Stimulated activated CD8-positive, alpha-beta memory T cell treated with anti-CD3 and anti-CD28 coated beads, Interleukin-12 subunit alpha, Interleukin-12 subunit beta, amount 100 ng/mL, for 1 hour (primary cell): ENCODE data around the gene STARD10.

ENCODE experiments used
- DNase-seq: peaks from one replicate; pipeline ENCODE4 v3.0.0-alpha.2; 2020; ENCODE audit warnings: low read depth

The STARD10 gene

DNA sequence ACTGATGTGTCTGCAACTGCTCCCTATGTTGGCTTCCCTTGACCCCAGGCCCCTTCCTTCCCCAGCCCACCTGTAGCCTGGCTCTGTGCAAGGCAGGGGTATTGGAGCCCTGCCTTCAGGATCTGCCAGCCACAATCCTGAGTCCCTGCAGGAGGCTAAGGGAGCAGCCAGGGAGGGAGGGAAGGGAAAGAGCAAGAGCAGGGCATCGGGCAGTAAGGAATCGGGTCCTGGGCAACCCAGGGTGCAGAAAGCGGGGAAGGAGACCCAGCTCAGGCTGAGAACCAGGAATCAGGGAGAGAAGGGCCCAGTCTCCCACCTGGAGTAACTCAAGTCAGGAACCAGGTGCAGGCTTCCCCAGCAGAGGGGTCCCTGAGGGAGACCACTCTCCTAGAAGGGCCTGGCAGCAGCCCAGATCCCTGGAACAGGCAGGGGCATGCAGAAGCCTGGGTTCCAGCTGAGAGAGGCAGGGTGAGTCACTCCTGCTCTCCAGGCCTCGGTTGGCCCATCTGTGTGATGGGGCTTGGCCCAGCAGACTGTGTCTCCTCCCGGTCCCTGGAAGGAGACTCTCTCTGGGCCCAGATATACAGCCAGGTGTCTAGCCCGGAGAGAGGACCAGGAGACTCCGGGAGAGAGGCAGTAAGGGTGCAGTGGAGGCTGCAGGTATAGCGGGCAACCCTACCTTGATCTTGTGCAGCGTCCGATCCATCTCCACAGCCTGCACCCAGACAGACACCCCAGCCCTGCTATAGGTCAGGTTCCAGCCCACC is 13.4 kb downstream of the STARD10 start:
- no peak for DNase-seq

DNA sequence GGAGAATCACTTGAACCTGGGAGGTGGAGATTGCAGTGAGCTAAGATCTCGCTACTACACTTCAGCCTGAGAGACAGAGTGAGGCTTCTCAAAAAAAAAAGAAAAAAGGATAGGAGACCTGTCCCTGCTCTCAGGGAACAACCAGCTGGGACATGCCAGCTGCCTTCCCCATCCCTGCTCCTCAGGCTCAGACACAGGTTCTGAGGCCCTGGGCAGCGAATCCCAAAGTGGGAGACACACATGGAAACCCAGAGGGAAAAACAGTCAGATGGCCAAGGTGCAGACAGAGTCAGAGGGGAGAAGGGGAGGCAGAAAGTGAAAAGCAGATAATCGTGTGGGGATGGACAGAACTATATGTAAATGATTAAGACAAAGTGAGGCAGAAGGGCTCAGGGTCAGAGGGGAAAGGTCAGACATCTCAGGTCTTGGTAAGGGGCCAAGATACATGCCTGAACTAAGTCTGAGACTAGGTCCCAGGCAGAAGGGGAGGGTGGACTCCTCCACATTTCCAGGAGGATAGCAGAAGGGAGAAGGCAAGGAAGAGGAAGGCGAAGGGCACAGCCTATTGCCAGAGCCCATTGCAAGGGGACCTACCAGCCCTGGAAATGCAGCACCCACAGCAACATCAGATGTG is 14.2 kb downstream of the STARD10 start:
- DNase-seq: no peak

DNA sequence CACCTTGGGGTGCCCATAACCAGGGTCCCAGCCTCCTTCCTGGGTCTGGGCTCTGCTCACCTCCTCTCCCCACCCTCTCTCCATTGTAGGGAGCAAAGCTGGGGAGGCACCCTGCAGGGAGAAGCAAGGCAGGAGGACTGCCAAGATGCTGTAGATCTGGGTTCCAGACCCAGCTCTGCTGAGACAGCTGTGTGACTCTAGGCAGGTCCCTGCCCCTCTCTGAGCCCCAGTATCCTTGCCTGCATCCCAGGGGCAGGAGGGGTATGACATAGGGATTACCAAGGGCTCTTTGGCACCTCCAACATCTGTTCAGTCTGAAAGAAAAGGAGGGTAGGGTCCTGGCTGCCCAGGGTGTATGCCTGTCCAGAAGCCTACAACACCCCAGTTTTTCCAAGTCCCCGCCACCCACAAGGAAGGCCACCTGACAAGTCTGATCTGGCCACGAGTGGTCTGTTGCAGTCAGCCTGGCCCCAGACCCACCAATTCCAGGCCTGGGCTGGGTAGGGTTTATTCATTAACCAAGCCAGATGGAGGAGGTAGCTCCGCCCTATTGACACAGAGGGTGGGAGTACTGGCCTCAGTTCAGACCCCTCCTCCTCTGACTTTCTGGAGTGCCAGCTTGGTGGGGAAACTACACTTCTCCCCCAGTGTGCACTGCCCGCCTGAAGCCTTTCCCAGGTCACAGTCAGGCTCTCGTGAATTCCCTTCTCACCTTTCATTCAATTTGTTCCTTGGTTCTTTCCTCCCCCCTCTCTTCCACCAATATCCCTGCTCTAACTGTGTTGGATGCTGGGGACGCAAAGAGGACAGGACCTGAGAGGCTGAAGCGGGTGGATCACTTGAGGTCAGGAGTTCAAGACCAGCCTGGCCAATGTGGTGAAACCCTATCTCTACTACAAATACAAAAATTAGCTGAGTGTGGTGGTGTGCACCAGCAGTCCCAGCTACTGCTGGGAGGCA is 15.0 kb downstream of the STARD10 start:
- DNase-seq: no peak

DNA sequence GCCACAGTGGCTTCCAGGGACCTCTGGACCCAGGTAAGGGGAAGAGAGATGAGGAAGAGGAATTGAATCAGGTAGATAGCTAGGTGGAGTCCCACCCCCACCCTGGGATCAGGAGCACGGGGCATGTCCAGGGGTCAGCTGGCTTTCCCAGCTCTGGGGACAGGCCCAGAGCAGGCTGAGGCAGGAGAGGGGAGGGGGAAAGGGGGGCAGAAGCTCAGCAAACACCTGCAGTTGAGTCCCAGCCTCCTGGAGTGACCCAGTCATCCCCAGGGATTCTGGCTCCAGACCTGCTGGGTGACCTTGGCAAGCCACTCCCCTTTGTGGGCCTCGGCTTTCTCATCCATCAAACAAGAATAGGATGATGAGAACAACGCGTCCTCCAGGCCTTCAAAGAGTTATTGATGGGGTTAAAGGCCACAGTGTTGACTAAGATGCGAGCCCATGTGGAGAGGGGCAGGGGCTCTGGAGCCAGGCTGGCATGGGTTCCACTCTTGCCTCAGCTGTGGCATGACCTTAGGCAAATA is 16.0 kb downstream of the STARD10 start:
- DNase-seq: no peak

DNA sequence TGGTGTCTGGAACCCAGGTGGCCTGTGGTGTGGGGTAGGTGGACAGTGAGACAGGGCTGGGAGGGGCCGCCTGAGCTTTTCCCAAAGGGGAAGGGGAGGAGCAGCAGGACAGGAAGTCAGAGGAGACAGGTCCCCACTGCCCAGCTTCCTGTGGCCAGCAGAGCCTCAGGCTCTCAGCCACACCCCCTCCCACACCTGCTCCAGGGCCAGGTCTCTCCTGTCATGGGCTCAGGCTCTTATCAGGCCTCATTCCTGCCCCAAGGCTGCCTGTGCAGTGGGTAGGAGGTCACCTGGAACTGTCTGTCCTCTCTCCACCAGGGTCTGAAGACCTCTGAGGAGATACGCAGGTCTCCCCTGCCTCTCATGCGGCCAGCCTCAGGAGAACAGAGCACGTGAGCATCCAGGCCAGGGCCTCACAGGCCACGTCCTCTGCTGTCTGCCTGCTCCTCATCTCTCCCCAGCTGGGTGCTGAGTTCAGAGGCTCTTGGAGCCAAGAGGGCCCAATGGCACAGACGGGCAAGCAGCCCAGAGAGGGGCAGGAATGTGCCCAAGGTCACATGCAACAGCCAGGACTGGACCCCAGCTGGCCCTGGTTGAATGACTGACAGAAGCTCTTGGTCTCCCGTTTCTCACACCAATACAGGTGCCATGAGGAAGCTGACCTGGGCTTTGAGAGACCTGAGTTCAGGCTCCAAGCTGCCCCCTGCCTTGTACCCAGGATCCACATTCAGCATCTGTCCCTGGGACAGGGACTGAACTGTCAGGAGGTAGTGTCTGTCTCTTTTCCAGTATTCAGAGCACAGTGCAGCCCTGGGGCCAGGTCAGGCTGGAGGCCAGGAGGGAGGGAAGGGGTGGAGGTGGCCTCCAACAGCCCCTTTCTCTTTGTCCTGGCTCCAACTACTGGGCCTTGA is 16.7 kb downstream of the STARD10 start:
- DNase-seq: no peak

DNA sequence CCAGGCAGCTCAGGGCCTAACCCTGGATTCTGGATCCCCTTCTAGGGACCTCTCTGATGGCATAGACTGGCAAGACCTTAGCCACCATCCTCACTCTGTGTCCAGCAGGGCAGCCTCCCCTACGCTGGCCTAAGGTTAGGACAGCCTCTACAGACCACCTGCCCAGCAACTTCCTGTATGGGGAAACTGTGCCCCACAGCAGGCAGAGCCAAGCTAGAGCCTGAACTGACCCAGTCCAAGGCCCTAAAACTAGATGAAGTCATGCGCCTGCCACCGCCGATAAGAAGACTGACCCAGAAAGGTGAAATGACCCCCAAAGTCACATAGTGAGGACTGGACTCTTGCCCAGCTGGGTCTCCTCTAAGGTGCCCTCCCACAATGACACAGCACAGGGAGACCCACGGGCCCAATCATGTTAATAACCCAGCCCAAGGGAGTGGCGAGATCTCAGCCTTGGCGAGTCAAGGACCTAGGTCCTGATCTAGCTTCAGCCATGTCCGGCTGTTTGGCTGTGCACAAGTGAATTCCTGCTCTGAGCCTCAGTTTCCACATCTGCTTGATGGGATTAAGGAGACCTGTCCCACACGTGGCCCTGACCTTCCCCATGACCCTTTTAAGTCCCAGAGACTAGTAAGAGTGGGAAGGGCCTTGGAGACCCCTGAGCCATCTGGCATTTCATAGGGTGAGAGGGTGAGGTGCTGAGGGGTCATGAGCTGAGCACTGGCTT is 17.6 kb downstream of the STARD10 start:
- DNase-seq: no peak

DNA sequence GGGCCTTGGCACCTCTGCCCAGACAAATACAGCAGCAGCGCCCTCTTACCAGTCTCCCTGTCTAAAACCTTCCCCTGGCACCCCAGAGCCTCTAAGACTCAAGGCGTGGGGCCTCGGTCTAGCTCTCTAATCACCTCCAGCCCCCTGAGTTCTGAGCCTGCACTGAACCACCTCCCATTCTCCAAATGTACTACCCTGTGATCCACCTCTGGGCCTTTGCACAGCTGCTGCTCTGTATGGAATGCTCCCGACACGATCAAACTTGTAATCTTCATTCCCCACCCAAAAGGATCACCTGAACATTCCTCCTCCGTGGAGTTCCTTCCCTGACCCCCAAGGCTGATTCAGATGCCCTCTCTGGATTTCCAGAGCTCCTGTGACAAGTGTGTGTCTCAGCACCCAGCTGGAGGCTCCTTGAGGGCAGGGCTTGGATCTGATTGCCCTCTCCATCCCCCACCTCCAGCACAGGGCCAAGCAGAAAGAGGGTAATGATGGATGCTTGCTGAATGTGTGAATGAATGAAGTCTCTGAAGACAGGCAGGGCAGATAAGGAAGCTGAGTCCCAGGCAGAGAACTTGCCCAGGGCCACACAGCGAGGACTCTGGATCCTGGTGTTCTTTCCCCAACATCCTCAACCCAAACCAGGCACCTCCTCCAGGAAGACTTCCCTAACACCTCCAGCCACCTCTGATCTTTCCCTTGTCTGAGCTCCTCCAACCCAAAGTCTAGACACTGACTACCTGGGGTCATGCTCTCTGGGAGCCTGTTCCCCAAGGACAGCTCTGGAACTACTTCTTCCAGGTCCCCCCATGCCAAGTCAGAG is 18.3 kb downstream of the STARD10 start:
- no peak for DNase-seq

DNA sequence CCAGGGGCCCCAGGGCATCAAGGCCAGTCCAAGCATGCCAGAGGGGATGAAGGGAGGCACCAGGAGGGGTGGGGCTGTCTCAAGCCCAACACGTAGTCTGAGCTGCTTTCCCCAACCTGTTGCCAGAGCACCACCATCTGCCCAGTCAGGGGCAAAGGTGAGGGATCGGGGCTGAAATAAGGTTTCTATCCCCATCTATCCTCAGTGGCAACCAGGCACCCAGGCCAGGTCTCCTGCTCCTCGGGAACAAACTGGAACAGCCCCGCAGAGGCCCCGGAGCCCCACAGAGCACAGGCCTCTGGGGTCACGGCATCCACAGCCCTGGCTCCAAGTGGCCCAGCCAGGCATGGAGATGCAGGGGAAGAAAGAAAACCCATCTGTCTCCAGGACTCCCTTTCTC is 19.3 kb downstream of the STARD10 start:
- DNase-seq: no peak

DNA sequence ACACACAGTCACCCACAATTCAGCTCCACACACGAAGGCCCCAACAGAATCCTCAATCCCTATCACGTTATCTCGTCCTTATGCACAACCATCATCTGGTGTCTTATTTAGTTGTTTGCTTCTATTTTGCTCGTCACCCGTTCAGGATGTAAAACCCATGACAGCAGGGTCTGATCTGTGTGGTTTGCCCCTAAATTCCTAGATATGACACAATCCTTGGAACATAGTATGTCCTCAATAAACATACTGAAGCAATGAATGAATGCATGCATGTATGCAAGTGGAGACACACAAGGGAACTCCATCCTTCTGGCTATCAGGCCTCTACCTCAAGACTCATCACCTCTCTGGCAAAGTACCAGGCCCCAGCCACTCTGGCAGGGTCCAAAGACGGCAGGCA is 20.2 kb downstream of the STARD10 start:
- DNase-seq: no peak

DNA sequence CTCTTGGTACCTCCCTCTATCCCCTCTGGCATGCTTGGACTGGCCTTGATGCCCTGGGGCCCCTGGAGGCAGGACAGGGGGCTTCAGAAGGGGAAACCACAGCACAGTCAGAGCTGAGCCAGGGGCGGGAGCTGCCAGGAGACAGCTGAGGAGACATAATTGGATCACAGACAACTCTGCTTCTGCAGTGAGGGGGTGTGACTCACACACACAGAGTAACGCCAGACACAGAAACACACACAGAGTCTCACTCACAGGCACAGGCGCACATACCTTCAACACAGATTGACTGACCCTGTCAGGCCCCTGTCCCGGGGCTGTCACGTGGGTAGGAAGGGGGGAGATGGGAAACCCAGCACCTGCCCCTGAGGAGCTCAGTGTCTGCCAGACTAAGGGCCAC is 20.6 kb downstream of the STARD10 start:
- DNase-seq: no peak

DNA sequence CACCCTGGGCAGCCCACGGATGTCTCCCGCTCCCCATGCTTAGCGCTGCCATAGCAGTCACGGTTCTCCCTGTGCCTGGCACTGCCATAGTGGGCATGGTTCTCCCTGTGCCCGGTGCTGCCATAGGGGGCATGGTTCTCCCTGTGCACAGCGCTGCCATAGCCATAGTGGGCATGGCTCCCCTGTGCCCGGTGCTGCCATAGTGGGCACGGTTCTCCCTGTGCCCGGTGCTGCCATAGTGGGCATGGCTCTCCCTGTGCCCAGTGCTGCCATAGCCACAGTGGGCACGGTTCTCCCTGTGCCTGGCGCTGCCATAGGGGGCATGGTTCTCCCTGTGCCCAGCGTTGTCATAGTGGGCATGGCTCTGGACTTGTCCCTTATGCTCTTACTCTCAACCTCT is 21.8 kb downstream of the STARD10 start:
- DNase-seq: no peak

DNA sequence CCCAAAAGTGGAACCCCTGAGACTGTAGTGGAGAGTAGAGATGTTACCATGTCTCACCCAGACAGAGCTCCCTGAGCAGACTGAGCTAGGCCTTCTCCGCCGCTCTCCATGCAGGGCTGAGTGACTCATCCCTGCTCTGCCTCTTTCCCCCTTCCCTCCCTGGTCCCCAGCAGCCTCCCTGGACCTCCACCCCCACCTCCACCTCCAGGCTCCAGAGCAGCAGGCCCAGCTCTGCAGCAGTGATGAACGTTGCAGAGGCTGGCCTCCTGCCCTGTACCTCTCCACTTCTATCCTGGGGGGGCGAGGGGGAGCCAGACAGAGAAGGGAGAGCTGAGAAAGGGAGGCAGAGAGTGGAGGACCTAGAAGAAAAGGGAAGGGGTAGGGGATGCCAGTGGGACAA is 22.3 kb downstream of the STARD10 start:
- DNase-seq: no peak

DNA sequence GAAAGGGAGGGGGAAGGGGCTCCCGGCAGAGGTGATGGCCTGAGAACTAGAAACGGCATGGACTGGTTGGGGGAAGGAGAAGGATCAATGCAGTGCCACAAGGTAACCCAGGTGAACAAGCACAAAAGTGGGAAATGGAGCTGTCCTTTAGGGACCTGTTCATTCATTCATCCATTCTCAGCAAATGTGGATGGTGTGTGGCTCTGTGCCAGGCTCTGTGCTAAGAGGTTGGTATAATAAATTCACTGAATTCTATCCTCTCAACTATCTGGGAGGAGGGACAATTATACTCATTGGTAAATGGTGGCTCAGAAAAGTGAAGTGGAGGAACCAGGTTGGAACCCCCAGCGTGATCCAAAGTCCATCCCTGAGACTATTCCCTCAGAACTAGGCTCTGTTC is 23.0 kb downstream of the STARD10 start:
- DNase-seq: no peak

DNA sequence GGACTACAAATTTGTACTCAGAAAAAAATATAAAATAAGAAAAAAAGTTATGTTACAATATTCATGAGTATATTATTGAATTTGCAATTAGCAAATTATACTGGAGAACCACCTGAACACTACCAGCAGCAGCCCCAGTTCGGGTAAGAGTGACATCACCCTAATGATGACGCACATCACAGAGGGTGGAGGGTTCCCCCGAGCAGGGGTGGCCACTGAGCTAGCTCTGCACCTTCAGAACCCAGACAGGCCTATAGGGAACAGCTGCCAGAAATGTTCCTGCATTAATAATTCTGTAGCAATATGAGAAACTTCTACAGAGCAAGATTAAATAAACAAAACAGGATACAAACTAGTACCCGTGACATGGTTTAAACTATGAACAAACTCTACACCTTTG is 24.2 kb downstream of the STARD10 start:
- DNase-seq: no peak

DNA sequence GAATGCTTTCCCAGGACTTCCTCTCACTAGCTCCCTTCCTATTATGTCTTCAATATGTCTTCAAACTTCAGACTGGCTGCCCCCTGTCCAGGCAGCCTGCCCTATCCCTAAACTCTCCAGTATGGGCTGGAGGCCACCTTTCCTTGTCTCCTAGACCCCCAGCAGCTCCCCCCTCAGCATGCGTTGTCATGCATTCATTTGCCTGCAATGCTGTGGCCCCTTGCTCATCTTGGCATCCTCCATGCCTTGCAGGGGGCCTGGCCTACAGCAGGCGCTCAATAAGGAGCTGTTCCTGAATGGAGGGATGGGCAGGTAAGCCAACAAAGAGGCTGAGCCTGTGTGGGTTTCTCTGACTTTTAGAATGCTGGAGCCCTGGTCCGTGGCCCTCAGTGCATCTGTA is 25.3 kb downstream of the STARD10 start:
- no peak for DNase-seq

DNA sequence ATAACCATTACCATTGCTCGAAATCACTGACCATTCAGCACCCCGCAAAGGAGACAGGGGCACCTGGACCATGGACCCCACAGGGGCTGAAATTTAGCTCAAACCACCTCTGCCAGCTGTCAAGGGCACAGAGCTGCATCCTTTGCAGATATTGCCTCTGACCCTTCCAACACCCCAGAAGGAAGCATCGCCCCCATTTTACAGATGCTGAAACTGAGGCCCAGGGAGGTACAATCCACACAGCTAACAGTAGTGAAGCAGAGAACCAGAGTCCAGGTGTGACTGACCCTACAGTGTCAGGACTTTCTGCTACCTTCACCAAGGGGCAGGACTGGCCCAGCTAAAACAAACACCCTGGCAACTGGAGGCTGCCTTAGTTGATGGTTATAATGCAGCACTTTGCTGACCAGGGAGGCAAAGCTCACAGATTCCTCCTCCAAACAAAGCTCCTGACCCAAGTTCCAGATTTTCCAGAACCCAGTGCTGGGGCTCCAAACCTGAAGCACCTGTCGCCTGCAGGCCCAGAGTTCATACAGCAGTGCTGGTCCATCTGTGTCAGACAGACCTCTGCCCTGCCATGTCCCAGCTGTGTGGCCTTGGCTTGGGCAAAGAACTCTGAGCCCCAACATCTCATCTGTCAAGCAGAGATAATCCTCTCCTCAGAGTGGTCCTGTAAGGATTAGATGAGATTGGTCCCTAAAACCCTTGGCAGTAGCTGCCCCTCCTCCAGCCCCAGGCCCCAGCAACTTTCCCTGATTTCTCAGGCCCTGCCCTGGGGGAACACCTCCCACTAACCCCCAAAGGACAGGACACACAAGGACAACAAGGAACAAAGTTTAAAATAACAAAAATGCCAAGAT is 26.4 kb downstream of the STARD10 start:
- DNase-seq: no peak

DNA sequence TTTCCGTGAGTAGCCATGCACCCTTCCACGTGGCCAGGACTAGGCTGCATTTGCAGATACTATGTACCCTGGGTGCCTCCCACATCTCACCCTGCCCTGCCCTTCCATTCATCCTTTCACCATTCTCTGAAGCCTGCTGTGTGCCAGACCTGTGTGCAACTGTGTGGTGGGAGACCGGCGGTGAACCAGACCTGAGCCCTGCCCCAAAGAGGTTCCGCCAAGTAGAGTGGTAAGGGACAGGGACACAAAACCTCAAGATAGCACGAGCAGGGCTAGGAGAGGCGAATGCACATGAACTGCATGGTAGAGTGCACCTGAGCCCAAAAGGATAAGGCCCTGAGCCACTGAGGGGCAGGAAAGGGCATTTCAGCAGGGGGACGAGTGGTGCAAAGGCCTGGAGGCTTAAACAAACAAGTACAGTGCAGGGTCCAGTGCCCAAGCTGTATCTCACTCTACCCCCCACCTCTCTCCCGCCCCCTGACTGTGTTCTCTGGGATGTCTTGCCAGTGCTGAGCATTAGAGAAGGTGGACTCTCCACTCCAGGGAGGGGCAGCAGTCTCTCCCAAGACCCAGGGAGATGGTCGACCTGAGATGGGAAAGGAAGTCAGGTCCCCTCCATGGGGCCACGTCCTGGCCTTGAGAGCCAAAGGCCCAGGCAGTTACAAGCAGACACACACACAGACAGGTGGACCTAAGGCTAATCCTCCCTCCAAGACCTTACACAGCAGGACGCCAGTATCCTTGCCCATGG is 27.5 kb downstream of the STARD10 start:
- no peak for DNase-seq

DNA sequence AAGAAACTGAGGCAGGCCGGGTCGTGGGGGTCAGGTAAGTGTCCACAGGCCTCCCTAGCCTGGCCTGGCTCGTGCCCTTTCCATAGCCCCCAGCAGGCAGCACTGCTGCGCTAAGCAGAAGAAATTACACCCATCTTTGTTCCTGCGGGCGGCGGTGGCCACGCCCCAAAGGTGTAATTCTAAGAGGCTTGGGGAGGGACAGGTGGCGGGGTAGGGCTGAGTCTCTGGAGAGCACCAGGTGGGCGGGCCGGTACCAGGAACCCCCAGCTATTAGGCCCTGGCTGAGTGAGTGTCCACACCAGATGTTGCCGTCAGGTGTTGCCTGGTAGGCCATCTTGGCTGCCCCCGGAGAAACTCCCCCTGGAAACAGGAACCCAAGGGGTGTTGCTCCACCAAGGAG is 29.3 kb downstream of the STARD10 start:
- DNase-seq: no peak
